Colon (tissue), 2 donors: ENCODE results near the gene SLC8A1.

ENCODE experiments used
- FAIRE-seq: peaks from 2 replicates; lab custom pipeline; 2012; peaks lifted over from hg19 to GRCh38; lab: Jason Lieb, UNC
- donor health status: control.
- donor health status: control.

The SLC8A1 gene

DNA sequence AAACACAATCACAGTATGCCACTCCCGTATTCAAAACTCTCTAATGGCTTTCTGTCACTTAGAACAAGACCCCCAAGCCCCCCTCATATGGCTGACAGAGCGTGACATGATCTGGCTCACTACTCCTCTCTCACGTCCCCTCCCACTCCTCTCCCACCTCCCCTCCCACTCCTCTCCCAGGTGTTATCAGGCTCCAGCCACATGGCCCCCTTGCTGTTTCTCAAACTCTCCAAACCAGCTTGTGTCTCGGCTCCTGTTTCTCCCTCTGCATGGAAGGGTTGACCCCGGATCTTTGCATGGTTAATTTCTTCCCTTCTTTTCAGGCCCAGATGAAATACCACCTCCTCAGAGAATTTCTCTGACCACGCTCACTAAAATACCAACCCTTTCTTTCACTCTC is 180.8 kb downstream of the SLC8A1 start:
- no peak for FAIRE-seq

GRCh38 chr2:40270372-40270771 is 181.5 kb downstream of the SLC8A1 start:
- FAIRE-seq, result no peak

DNA sequence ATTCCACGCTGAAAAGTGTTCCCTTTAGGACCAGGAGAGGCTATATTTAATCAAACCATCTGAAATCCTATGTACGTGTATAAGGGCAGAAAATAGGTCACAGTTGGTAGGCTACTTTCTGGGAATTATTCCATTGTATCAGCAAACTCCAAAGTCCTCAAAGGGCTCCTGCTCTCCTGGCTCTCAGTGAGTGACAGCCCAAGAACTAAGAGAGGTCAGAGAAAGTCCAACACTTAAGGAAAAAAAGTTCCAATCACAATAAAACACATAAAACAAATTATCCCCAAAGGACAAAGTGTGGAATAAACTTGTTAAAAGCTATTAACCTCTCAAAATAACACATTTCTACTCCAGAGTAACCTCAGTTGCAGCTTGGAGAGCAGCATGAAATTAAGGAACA is 183.3 kb downstream of the SLC8A1 start:
- no peak for FAIRE-seq

GRCh38 chr2:40266201-40266600 is 185.7 kb downstream of the SLC8A1 start:
- FAIRE-seq, result no peak

- no peak for FAIRE-seq
Observed at GRCh38 chr2:40265602-40266001, 186.3 kb downstream of the SLC8A1 start.

GRCh38 chr2:40261042-40261441 is 190.8 kb downstream of the SLC8A1 start:
- FAIRE-seq, result no peak

DNA sequence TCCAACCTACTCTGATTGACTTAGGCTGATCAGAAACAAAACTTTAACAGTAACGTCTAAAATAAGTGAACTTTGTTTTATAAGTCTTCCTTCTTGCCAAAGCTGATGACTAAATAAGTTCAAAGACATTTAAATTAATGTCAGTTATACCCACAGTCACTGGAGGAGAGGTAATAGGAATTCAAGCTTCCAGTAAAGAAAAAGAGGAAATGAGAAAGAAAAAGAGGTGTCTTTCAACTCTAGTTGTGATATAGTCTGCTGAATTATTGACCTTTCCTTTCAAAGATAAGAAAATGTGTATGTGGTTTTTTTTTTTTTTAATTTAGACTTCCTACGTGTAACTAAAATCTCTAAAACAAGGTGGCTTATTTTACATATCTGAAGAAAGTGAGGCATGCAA is 191.5 kb downstream of the SLC8A1 start:
- no peak for FAIRE-seq

- no peak for FAIRE-seq
Observed at GRCh38 chr2:40259900-40260299, 192.0 kb downstream of the SLC8A1 start.

DNA sequence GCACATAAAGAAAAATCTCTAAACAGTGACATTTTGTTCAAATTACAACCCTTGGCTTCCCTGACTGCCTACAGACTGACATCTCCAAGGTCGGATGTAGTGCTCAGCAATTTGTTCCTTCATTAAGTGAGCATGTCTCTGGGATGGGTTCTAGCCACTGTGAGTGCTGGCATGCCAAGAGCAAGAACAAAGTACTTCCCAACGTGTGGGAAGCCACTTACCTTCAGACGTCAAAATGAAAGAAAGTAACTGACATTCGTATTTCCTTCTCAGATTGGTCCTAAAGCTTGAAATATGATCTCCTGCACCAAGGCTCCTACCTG is 193.8 kb downstream of the SLC8A1 start:
- FAIRE-seq, result no peak

- FAIRE-seq, result no peak
Observed at GRCh38 chr2:40257340-40258134, 194.4 kb downstream of the SLC8A1 start.

DNA sequence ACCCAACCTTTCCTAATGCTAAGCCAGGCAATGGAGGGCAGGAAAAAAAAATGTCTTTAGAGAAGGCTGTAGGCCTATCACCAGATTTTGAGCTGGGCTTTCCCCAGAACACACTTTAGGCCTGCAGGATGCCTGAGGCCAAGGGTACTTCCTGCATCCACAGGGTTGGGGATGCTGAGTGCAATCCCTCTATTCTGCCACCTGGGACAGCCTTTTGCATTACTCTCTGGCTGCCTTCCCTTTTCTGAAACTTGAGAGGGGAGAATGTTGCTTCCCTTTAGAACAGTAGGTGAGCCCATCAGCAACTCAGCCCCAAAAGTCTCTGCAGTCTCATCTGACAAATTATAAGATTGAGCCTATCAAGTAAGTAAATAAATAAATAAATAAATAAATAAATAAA is 195.2 kb downstream of the SLC8A1 start:
- no peak for FAIRE-seq

GRCh38 chr2:40256008-40256407 is 195.9 kb downstream of the SLC8A1 start:
- FAIRE-seq, result no peak

DNA sequence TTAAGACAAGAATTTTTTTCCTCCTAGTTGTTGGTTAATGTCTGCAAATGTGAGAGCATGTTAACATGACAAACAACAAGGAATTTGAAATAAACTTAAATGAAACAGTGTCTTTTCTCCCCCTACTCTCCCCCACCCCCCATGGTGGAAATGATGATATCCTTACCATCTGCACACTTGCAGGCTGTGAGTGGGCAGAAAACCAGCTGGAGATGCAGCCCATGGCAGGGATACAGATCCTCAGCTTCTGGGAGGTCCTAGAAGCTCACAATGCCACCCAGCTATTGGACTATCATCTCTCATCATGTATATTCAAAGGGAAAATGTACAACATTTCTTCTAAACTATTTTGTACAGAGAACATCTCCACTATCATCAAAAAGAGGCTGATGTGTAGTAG is 196.8 kb downstream of the SLC8A1 start:
- no peak for FAIRE-seq

GRCh38 chr2:40254611-40255010 is 197.3 kb downstream of the SLC8A1 start:
- no peak for FAIRE-seq

DNA sequence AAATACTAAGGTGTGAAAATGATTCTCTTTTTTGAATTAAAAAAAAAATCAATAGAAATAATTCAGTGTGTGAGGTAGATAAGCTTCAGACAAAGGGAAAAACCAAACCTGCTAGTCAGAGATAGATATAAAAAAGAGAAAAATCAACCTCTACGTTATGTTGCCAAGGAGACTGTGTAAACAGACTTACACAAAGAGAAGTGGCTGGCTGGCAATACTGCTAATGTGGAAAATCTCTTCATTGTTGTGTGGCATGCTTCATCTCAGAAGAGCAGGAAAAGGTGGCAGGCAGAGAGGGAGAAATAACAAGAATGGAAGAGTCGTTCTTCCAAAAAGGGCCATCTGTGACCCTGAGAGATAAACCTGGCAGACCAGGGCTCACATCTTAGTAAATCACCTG is 200.8 kb downstream of the SLC8A1 start:
- no peak for FAIRE-seq

GRCh38 chr2:40249577-40249976 is 202.3 kb downstream of the SLC8A1 start:
- no peak for FAIRE-seq

GRCh38 chr2:40248294-40248693 is 203.6 kb downstream of the SLC8A1 start:
- FAIRE-seq, result no peak

GRCh38 chr2:40244675-40245074 is 207.2 kb downstream of the SLC8A1 start:
- no peak for FAIRE-seq

GRCh38 chr2:40244251-40244650 is 207.6 kb downstream of the SLC8A1 start:
- no peak for FAIRE-seq

- no peak for FAIRE-seq
Observed at GRCh38 chr2:40243581-40244187, 208.2 kb downstream of the SLC8A1 start.

DNA sequence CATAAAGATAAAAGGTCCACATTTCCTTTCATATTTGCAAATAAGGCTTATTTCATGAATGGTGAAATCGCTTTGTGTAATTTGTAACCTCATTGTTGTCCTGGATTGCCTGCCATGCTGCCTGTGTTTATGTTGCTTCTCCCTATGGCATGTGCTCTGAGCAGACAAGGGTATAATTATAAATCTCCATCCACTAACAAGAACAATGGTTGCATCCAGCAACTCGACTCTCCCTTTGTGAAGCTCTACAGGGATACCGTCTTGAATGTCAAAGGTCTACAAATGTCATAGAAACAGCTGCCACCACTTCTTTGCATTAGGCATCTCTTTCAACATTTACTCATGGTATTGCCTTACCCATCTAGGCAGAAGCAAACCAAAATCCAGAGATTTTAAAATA is 209.6 kb downstream of the SLC8A1 start:
- no peak for FAIRE-seq

DNA sequence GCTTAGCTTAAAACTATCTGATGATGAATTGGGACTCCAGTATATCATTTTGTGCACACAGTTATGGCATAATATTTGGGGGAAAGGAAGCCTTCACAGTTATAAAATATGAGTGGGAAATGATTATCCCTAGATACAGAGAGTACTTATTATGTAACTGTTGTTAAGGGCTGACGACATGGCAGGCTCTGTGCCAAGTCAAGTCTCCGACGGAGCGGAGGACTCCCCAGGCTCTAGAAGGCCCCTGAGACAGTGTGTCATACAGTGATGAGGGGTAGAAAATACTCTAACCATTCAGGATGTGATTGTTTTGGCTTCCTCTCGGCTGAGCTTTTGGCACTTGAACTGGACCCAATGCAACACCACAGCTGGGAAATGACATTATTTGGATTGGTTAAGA is 211.8 kb downstream of the SLC8A1 start:
- FAIRE-seq, result no peak

DNA sequence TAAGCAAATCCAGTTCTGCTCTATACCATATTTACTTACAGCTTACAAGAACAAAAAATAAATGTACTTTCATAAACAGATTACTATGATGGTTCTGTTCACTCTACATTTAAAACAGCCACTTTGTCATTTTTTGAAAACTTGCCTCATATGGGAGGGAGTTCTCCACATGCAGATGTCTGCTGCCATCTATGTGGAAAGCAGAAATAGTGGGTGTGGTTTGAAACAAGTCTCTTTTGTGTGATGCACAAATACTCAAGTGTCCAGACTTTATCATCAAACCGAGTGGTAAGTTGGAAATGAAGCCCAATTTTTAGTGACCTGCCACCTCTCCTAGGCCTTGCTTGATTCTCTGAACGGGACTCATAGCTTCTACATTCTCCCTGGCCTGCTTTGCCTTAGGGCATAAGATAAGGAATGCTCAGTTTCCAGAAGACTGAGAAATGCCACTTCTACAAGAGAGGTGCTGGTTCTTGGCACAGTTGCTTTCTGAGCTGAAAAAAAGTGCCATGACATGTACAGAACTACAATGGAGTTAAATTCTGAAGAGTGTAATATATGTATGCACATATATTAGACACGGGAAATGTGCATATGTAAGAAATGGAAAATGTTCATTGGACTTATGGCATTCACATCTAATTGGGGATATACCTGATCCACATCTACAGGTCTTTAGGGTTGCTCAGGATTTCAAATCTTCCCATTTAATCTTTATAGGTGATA is 221.0 kb downstream of the SLC8A1 start:
- no peak for FAIRE-seq

- no peak for FAIRE-seq
Observed at GRCh38 chr2:40230186-40230585, 221.7 kb downstream of the SLC8A1 start.
